GM23338 (cell line): ENCODE data around the gene PHLDB2. TPM values are rescaled to one million over a fixed set of nuclear protein-coding genes. Genes with fewer than 3 reads are reported as not detected.

Source experiments
- ATAC-seq: fragments of 200-7000 bp; cut with Tn5 transposase; 3 replicates; pipeline ENCODE4 v1.9.1; 2020
- DNase-seq: peaks from one replicate; pipeline ENCODE4 v3.0.0-alpha.2; 2015; ENCODE audit warnings: low spot score
- H2AFZ ChIP-seq: fragments of 200-600 bp; sonication (generic); 2 replicates; pipeline ENCODE4 v1.8.0; 2016; ENCODE audit warnings: antibody characterized with exemption, mild to moderate bottlenecking, moderate library complexity
- H3F3A ChIP-seq: fragments of 200-600 bp; sonication (generic); replicated peaks from 2 replicates; pipeline ENCODE4 v1.8.0; 2017; ENCODE audit warnings: antibody characterized with exemption, mixed run types, low read depth
- H3K27ac ChIP-seq: fragments of 200-600 bp; sonication (generic); 2 replicates; pipeline ENCODE4 v1.6.1; 2016; ENCODE audit warnings: low read depth
- H3K27me3 ChIP-seq: fragments of 200-600 bp; sonication (generic); 2 replicates; pipeline ENCODE4 v1.8.0; 2016; ENCODE audit warnings: mild to moderate bottlenecking, mixed run types, moderate library complexity; ENCODE audit not compliant: insufficient read depth
- H3K36me3 ChIP-seq: fragments of 200-600 bp; sonication (generic); 2 replicates; pipeline ENCODE4 v1.8.0; 2016; ENCODE audit warnings: mild to moderate bottlenecking; ENCODE audit not compliant: insufficient read depth
- H3K4me1 ChIP-seq: fragments of 200-600 bp; sonication (generic); 2 replicates; pipeline ENCODE4 v1.8.0; 2016; ENCODE audit warnings: mild to moderate bottlenecking, moderate library complexity; ENCODE audit not compliant: insufficient read depth
- H3K4me2 ChIP-seq: fragments of 200-600 bp; sonication (generic); 2 replicates; pipeline ENCODE4 v1.7.1; 2017; ENCODE audit warnings: mixed run types
- H3K4me3 ChIP-seq: fragments of 200-600 bp; sonication (generic); 2 replicates; pipeline ENCODE4 v1.6.1; 2016; ENCODE audit warnings: mixed run types
- H3K79me2 ChIP-seq: fragments of 200-600 bp; sonication (generic); replicated peaks from 2 replicates; pipeline ENCODE4 v1.8.0; 2017; ENCODE audit warnings: mild to moderate bottlenecking; ENCODE audit not compliant: insufficient read depth
- H3K9me2 ChIP-seq: fragments of 200-600 bp; sonication (generic); 2 replicates; pipeline ENCODE4 v1.8.0; 2017; ENCODE audit not compliant: insufficient read depth
- H4K20me1 ChIP-seq: fragments of 200-600 bp; sonication (generic); replicated peaks from 2 replicates; pipeline ENCODE4 v1.8.0; 2017; ENCODE audit warnings: mild to moderate bottlenecking; ENCODE audit not compliant: insufficient read depth
- H3K27ac Mint-ChIP-seq: 2 replicates; pipeline ENCODE4 v1.8.0; 2020; ENCODE audit warnings: inconsistent platforms, mild to moderate bottlenecking, moderate library complexity, mixed read lengths
- H3K27me3 Mint-ChIP-seq: 3 replicates; pipeline ENCODE4 v1.8.0; 2022; ENCODE audit warnings: low read depth, mild to moderate bottlenecking, moderate library complexity, mixed read lengths, inconsistent platforms; ENCODE audit not compliant: insufficient read depth, poor library complexity
- H3K36me3 Mint-ChIP-seq: 3 replicates; pipeline ENCODE4 v1.8.0; 2021; ENCODE audit warnings: low read depth, mild to moderate bottlenecking, inconsistent platforms, moderate library complexity, mixed read lengths
- H3K4me1 Mint-ChIP-seq: 3 replicates; pipeline ENCODE4 v1.8.0; 2020; ENCODE audit warnings: mild to moderate bottlenecking, inconsistent platforms, mixed read lengths
- H3K4me3 Mint-ChIP-seq: 3 replicates; pipeline ENCODE4 v1.8.0; 2021; ENCODE audit warnings: moderate library complexity, mild to moderate bottlenecking, inconsistent platforms, mixed read lengths
- H3K9me3 Mint-ChIP-seq: 3 replicates; pipeline ENCODE4 v1.8.0; 2020; ENCODE audit warnings: moderate library complexity, mild to moderate bottlenecking, inconsistent platforms, mixed read lengths
- CREB1 ChIP-seq: fragments of 250-450 bp; sonication (Bioruptor Pico); IDR thresholded peaks from 2 replicates; pipeline ENCODE4 v1.5.0; 2020; ENCODE audit warnings: low read depth, mild to moderate bottlenecking, moderate library complexity
- ETS1 ChIP-seq: IDR thresholded peaks from 2 replicates; pipeline ENCODE4 v1.6.1; 2016; ENCODE audit warnings: antibody characterized with exemption
- EZH2 ChIP-seq: fragments of 200-600 bp; sonication (generic); IDR thresholded peaks from one replicate; pipeline ENCODE4 v1.8.0; 2017; ENCODE audit warnings: antibody characterized with exemption, mild to moderate bottlenecking, low read depth; ENCODE audit not compliant: unreplicated experiment
- EZH2phosphoT487 ChIP-seq: fragments of 200-600 bp; sonication (generic); IDR thresholded peaks from one replicate; pipeline ENCODE4 v1.8.1; 2018; ENCODE audit warnings: antibody characterized with exemption; ENCODE audit not compliant: unreplicated experiment
- JUNB ChIP-seq: IDR thresholded peaks from one replicate; pipeline ENCODE4 v1.6.1; 2016; ENCODE audit warnings: antibody characterized with exemption; ENCODE audit not compliant: unreplicated experiment
- NANOG ChIP-seq: IDR thresholded peaks from 2 replicates; pipeline ENCODE4 v1.6.1; 2016; ENCODE audit warnings: antibody characterized with exemption, borderline replicate concordance
- POLR2AphosphoS5 ChIP-seq: IDR thresholded peaks from 2 replicates; pipeline ENCODE4 v1.6.1; 2016; ENCODE audit warnings: antibody characterized with exemption, low read depth
- REST ChIP-seq: IDR thresholded peaks from one replicate; pipeline ENCODE4 v1.6.1; 2018; ENCODE audit warnings: antibody characterized with exemption; ENCODE audit not compliant: unreplicated experiment
- STAT1 ChIP-seq: IDR thresholded peaks from one replicate; pipeline ENCODE4 v1.6.1; 2016; ENCODE audit warnings: antibody characterized with exemption; ENCODE audit not compliant: unreplicated experiment
- ZNF114 ChIP-seq: fragments of 250-450 bp; sonication (Bioruptor Pico); IDR thresholded peaks from 2 replicates; pipeline ENCODE4 v1.5.0; 2020; ENCODE audit warnings: mild to moderate bottlenecking, moderate library complexity
- ZNF331 ChIP-seq: fragments of 250-450 bp; sonication (Bioruptor Pico); IDR thresholded peaks from 2 replicates; pipeline ENCODE4 v1.5.0; 2020; ENCODE audit warnings: low read depth, mild to moderate bottlenecking, moderate library complexity
- ZNF462 ChIP-seq: fragments of 250-450 bp; sonication (Bioruptor Pico); IDR thresholded peaks from 2 replicates; pipeline ENCODE4 v1.5.0; 2020; ENCODE audit warnings: mild to moderate bottlenecking, moderate library complexity
- polyA plus RNA-seq: library from polyadenylated mRNA; unstranded; fragments of >200 nt; fragmentation: Nextera tagmentation; extraction: Ambion mirVana; gene quantifications from 2 replicates; pipeline ENCODE4 v1.2.1, GENCODE V29; 2016
- total RNA-seq: library from RNA; depleted of rRNA; stranded (reverse); fragments of >200 nt; shearing (Covaris generic); gene quantifications from 2 replicates; pipeline ENCODE4 v1.2.3, GENCODE V29; 2014
- TF ChIP-seq, protein P1 (sequence below), 2 experiments: fragments of 200-600 bp in 1 of 2; sonication (generic) in 1 of 2; conservative IDR thresholded peaks; 2 replicates each; pipeline versions ENCODE4 v1.5.1 to v1.6.1; 2016 to 2017; ENCODE audit warnings: antibody characterized with exemption in 2 of 2, low read depth in 2 of 2, mild to moderate bottlenecking in 2 of 2, moderate library complexity in 1 of 2

The PHLDB2 gene
- total and polyA plus RNA-seq, 2 experiments from 2014 or later: 19.5 to 33.7 TPM

DNA sequence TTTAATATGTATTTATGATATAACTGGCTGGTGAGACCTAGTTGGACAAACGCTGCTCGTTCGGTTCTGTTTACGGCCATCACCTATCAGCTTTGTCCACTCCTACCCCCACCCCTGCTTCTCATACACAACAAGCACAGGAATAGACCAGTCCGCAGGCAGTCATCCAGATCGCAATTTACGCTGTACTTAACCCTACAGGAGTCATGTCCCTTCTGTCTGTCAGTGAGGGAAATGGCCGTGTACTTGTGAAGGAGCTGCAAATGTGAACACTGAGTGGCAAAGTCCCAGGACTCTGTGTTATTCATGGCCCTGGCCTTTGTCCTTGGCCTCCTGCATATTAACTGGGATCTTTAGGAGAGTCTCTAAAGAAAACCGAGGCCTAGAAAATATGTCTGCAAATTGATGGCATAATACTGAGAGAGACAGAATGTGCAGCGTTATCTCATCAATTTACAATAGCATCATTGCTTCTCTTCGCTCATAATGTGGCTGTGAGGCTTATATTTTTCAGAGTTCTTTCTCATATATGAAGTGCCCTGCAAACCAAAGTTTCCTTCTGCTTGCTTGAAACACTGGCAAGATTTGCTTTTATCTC lies 112.6 kb downstream of the PHLDB2 start:
- no peaks in the 10 kb centered on the region for H3K9me2 ChIP-seq
- H3K36me3 ChIP-seq: no peaks in the 10 kb centered on the region
- ATAC-seq (no peak; the same call in 1 of the 3 replicates), DNase-seq (no peak)
- H3K27ac ChIP-seq: no peak overlapping the region
- Mint-ChIP-seq H3K36me3 (peaks cover 4% of the 10 kb centered on the region; the same call in 1 of the 3 replicates), H3K27me3 (no peaks in the 10 kb centered on the region), H3K9me3 (no peaks in the 10 kb centered on the region), H3K27ac (no peak overlapping the region), H3K4me1 (peaks cover 8% of the 10 kb centered on the region), H3K4me3 (no peak overlapping the region)
- H3K27me3 ChIP-seq: no peaks in the 10 kb centered on the region
- H3K4me2 ChIP-seq: no peak overlapping the region
- peaks cover 7% of the 10 kb centered on the region for H3K4me1 ChIP-seq
- TF ChIP-seq ZNF462 (no peak), EZH2phosphoT487 (no peak), POLR2AphosphoS5 (no peak), ZNF114 (CRISPR knock-in tag) (no peak), STAT1 (no peak), NANOG (no peak), JUNB (no peak), EZH2 (no peak), CREB1 (CRISPR knock-in tag) (no peak), REST (no peak), ZNF331 (CRISPR knock-in tag) (no peak), ETS1 (no peak)
- TF ChIP-seq, protein P1, sequence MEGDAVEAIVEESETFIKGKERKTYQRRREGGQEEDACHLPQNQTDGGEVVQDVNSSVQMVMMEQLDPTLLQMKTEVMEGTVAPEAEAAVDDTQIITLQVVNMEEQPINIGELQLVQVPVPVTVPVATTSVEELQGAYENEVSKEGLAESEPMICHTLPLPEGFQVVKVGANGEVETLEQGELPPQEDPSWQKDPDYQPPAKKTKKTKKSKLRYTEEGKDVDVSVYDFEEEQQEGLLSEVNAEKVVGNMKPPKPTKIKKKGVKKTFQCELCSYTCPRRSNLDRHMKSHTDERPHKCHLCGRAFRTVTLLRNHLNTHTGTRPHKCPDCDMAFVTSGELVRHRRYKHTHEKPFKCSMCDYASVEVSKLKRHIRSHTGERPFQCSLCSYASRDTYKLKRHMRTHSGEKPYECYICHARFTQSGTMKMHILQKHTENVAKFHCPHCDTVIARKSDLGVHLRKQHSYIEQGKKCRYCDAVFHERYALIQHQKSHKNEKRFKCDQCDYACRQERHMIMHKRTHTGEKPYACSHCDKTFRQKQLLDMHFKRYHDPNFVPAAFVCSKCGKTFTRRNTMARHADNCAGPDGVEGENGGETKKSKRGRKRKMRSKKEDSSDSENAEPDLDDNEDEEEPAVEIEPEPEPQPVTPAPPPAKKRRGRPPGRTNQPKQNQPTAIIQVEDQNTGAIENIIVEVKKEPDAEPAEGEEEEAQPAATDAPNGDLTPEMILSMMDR (conservative IDR thresholded peaks at IDR 0.05; ENCODE audit: low read depth in 2 of 2): no peak
- no peaks in the 10 kb centered on the region for H4K20me1 ChIP-seq
- H3F3A ChIP-seq: no peaks in the 10 kb centered on the region
- no peak overlapping the region for H2AFZ ChIP-seq
- no peak overlapping the region for H3K4me3 ChIP-seq
- H3K79me2 ChIP-seq: no peaks in the 10 kb centered on the region
